ENCODE results near the gene COA1. TPM values are rescaled to one million over a fixed set of nuclear protein-coding genes. Genes with fewer than 3 reads are reported as not detected.
"Not testable (repeated sequence)": the region's sequence is repeated elsewhere in the genome, so short reads cannot be mapped to it uniquely, and the experiment has no call there.

The COA1 gene
- total and polyA plus RNA-seq, 8 donors = 41.5 to 89.2 (median 75.6) TPM

DNA sequence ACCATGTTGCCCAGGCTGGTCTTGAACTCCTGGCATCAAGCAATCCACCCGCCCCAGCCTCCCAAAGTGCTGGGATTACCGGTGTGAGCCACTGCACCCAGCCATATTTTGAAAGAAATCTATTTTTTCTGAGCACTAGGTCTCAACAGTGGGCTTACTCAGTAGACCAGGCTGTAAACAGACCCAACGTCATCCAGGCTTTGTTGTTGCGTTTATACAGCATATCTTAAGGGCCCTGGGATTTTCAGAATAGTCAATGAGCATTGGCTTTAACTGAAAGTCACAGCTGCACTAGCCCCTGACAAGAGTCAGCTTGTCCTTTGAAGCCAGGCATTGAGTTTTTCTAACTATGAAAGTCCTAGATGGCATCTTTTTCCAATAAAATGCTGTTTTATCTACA, 96.6 kb downstream of the COA1 start:
- intact Hi-C loops (cut with DNase I) = no loop called here
- peaks cover 0 to 65% of the 10 kb centered on the region in 2 donors for H3K36me3 ChIP-seq
- peaks cover 9 to 14% of the 10 kb centered on the region in 2 donors for H3K4me1 ChIP-seq
- no peaks in the 10 kb centered on the region for H3K9me3 ChIP-seq
- no peak for DNase-seq
- TF ChIP-seq CTCF (IDR thresholded peaks at IDR 0.05) = no peak
- no peaks in the 10 kb centered on the region for H3K27me3 ChIP-seq
- no peak overlapping the region for H3K4me3 ChIP-seq
- H3K27ac ChIP-seq = no peak overlapping the region
- no peak for ATAC-seq

GRCh38 chr7:43631559-43631958, 97.8 kb downstream of the COA1 start:
- intact Hi-C loops (cut with DNase I) = no loop called here
- ATAC-seq (no peak), DNase-seq (no peak)
- Histone ChIP-seq H3K27me3 (no peaks in the 10 kb centered on the region), H3K4me1 (peaks cover 0 to 8% of the 10 kb centered on the region in 2 donors), H3K27ac (no peak overlapping the region), H3K9me3 (no peaks in the 10 kb centered on the region), H3K36me3 (peaks cover 0 to 65% of the 10 kb centered on the region in 2 donors), H3K4me3 (no peak overlapping the region)
- no peak for TF ChIP-seq CTCF (IDR thresholded peaks at IDR 0.05)

DNA sequence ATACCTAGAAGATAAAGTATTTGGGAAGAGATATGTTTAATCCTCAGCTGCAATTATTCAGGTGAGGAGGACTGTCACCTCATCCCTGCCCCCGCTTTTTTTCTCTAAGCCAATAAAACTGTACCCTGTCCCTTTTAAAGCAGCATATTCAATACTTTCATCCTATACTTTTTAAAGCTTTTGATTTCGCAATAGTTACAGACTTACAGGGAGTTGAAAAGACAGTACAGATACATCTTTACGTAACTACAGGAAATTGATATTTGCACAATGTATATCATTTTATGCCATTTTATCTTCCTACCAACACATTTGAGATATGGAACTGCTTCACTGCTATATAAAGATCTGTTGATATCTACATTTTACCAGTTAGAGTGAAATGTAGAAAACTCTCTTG, 98.8 kb downstream of the COA1 start:
- DNase-seq = no peak
- no peak for ATAC-seq
- TF ChIP-seq CTCF (IDR thresholded peaks at IDR 0.05) = no peak
- Histone ChIP-seq H3K4me3 (no peak overlapping the region), H3K27ac (no peak overlapping the region), H3K27me3 (no peaks in the 10 kb centered on the region), H3K4me1 (peaks cover 0 to 13% of the 10 kb centered on the region in 2 donors), H3K9me3 (no peaks in the 10 kb centered on the region), H3K36me3 (peaks cover 0 to 67% of the 10 kb centered on the region in 2 donors)
- intact Hi-C loops (cut with DNase I) = no loop called here

DNA sequence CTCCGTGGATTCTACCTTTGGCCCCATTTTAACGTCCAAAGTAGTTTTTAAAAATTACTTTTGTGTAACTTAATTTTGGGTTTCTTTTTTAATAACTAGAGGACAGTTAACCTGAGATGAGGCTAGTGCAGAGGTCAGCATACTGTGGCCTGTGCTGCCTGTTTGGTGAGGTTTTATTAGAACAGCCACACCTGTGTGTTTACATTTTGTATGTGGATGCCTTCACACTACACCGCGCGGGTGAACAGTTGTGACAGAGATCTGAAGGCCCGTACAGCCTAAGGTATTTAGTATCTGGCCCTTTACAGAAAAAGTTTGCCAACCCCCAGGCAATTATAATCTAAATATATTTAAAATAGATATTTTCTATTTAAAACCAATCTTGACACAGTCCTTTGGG, 99.5 kb downstream of the COA1 start:
- H3K36me3 ChIP-seq = peaks cover 0 to 73% of the 10 kb centered on the region in 2 donors
- intact Hi-C loops (cut with DNase I) = no loop called here

DNA sequence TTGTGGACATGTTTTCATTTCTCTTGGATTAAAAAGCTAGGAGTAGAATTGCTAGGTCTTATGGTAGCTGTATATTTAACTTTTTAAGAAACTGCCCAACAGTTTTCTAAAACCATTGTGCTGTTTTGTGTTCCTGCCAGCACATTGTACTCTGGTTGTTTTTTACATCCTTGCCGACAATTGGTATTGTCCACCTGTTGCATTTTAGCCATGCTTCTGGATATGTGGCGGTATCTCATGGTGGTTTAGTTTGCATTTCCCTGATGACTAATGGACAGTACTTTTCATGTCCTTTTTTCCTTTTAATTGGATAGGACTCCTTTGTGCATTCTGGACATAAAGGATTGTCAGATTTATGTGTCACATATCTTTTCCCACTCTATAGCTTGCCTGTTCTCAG, 100.9 kb downstream of the COA1 start:
- no peak overlapping the region for H3K4me3 ChIP-seq
- no peak overlapping the region for H3K27ac ChIP-seq
- peaks cover 0 to 81% of the 10 kb centered on the region in 2 donors for H3K36me3 ChIP-seq
- intact Hi-C loops (cut with DNase I) = no loop called here
- DNase-seq (no peak), ATAC-seq (no peak)
- H3K9me3 ChIP-seq = no peaks in the 10 kb centered on the region
- peaks cover 0 to 13% of the 10 kb centered on the region in 2 donors for H3K4me1 ChIP-seq
- TF ChIP-seq CTCF (IDR thresholded peaks at IDR 0.05) = no peak
- H3K27me3 ChIP-seq = no peaks in the 10 kb centered on the region

More for the DNA sequence above, 99.5 kb downstream of the COA1 start:
- H3K27ac ChIP-seq = no peak overlapping the region
- ATAC-seq (peak; percentile 44), DNase-seq (no peak)
- no peak overlapping the region for H3K4me3 ChIP-seq
- H3K9me3 ChIP-seq = no peaks in the 10 kb centered on the region
- H3K27me3 ChIP-seq = no peaks in the 10 kb centered on the region
- peaks cover 0 to 13% of the 10 kb centered on the region in 2 donors for H3K4me1 ChIP-seq
- TF ChIP-seq CTCF (IDR thresholded peaks at IDR 0.05) = no peak

DNA sequence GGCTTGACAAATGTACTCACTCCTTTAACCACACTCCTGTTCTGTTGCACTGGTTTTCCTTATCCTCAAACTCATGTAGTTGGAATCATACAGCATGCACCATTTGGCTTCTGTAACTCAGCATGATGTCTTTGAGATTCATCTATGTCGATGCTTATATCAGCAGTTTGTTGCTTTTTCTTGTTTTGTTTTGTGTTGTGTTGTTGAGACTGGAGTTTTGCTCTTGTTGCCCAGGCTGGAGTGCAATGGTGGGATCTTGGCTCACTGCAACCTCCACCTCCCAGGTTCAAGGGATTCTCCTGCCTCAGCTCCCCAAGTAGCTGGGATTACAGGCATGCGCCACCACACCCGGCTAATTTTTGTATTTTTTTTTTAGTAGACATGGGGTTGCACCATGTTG, 101.5 kb downstream of the COA1 start:
- peaks cover 0 to 13% of the 10 kb centered on the region in 2 donors for H3K4me1 ChIP-seq
- H3K27me3 ChIP-seq; ATAC-seq; intact Hi-C loops (cut with DNase I); H3K4me3 ChIP-seq; H3K9me3 ChIP-seq; DNase-seq; H3K27ac ChIP-seq: not testable (repeated sequence)
- peaks cover 0 to 77% of the 10 kb centered on the region in 2 donors for H3K36me3 ChIP-seq
